Measurements from ENCODE around the gene C4orf50.
"Not testable (repeated sequence)": the region's sequence is repeated elsewhere in the genome, so short reads cannot be mapped to it uniquely, and the experiment has no call there.

C4orf50 gene

GRCh38 chr4:6012200-6012599 lies 6.0 kb downstream of the C4orf50 start:
- DNase-seq: no peak

- DNase-seq: no peak
These were observed 6.5 kb downstream of the C4orf50 start for GRCh38 chr4:6011686-6012085.

GRCh38 chr4:6011271-6011671 lies 7.0 kb downstream of the C4orf50 start:
- no peak for DNase-seq

GRCh38 chr4:6010789-6011188 lies 7.4 kb downstream of the C4orf50 start:
- no peak for DNase-seq

- no peak for DNase-seq
These were observed 8.8 kb downstream of the C4orf50 start for GRCh38 chr4:6009452-6009851.

- DNase-seq: no peak
These were observed 9.4 kb downstream of the C4orf50 start for GRCh38 chr4:6008766-6009385.

GRCh38 chr4:6008092-6008551 lies 10.1 kb downstream of the C4orf50 start:
- no peak for DNase-seq

GRCh38 chr4:6005175-6005574 lies 13.1 kb downstream of the C4orf50 start:
- DNase-seq: no peak

GRCh38 chr4:6003485-6003884 lies 14.7 kb downstream of the C4orf50 start:
- not testable (repeated sequence) for DNase-seq

GRCh38 chr4:6002926-6003325 lies 15.3 kb downstream of the C4orf50 start:
- no peak for DNase-seq

GRCh38 chr4:6002492-6002833 lies 15.8 kb downstream of the C4orf50 start:
- no peak for DNase-seq

- DNase-seq: no peak
These were observed 16.3 kb downstream of the C4orf50 start for GRCh38 chr4:6001680-6002491.

GRCh38 chr4:5999830-6000365 lies 18.3 kb downstream of the C4orf50 start:
- DNase-seq: no peak

- DNase-seq: no peak
These were observed 18.9 kb downstream of the C4orf50 start for GRCh38 chr4:5999356-5999755.

- peak; percentile 40 for DNase-seq
These were observed 19.8 kb downstream of the C4orf50 start for GRCh38 chr4:5998333-5998936.

- no peak for DNase-seq
These were observed 21.6 kb downstream of the C4orf50 start for GRCh38 chr4:5996641-5997040.

GRCh38 chr4:5995901-5996623 lies 22.2 kb downstream of the C4orf50 start:
- DNase-seq: no peak

GRCh38 chr4:5993876-5994811 lies 24.1 kb downstream of the C4orf50 start:
- DNase-seq: no peak

- DNase-seq: not testable (repeated sequence)
These were observed 24.9 kb downstream of the C4orf50 start for GRCh38 chr4:5993346-5993745.

GRCh38 chr4:5992828-5993321 lies 25.4 kb downstream of the C4orf50 start:
- DNase-seq: no peak

GRCh38 chr4:5992171-5992827 lies 25.9 kb downstream of the C4orf50 start:
- DNase-seq: no peak

All from fibroblast of skin of right quadriceps (primary cell).